Spleen (tissue), 11 donors: Measurements from ENCODE around the gene KLHL21. TPM values are rescaled to one million over a fixed set of nuclear protein-coding genes. Genes with fewer than 3 reads are reported as not detected.

ENCODE experiments used
- DNase-seq: peaks from one replicate; pipeline ENCODE4 v3.0.0-alpha.2; 2020
- H3K27ac ChIP-seq, 8 donors: fragments of 200-600 bp; sonication (generic) in 7 of 8; 1 replicate in 4 of 8; 2 replicates in 4 of 8; pipeline versions ENCODE4 v1.5.0 to v1.8.0; 2016 to 2021; ENCODE audit warnings: inconsistent platforms in 4 of 8, mild to moderate bottlenecking in 4 of 8, moderate library complexity in 1 of 8
- H3K27me3 ChIP-seq, 7 donors: fragments of 200-600 bp; sonication (generic) in 6 of 7; replicated peaks in 1 of 7; 1 replicate in 4 of 7; 2 replicates in 3 of 7; pipeline versions ENCODE4 v1.5.0 to v1.8.0; 2016 to 2021; ENCODE audit warnings: inconsistent platforms in 3 of 7, mild to moderate bottlenecking in 1 of 7
- H3K36me3 ChIP-seq, 6 donors: fragments of 200-600 bp; sonication (generic) in 5 of 6; 1 replicate in 4 of 6; 2 replicates in 2 of 6; pipeline versions ENCODE4 v1.5.0 to v1.8.0; 2016 to 2021; ENCODE audit warnings: inconsistent platforms in 2 of 6
- H3K4me1 ChIP-seq, 6 donors: fragments of 200-600 bp; sonication (generic) in 5 of 6; 1 replicate in 3 of 6; 2 replicates in 3 of 6; pipeline versions ENCODE4 v1.5.0 to v1.8.0; 2016 to 2021; ENCODE audit warnings: inconsistent platforms in 3 of 6
- H3K4me3 ChIP-seq, 8 donors: fragments of 200-600 bp; sonication (generic) in 7 of 8; 1 replicate in 4 of 8; 2 replicates in 4 of 8; pipeline versions ENCODE4 v1.5.0 to v1.8.0; 2016 to 2021; ENCODE audit warnings: inconsistent platforms in 4 of 8, mild to moderate bottlenecking in 4 of 8, moderate library complexity in 2 of 8
- H3K9me3 ChIP-seq, 8 donors: fragments of 200-600 bp; sonication (generic) in 7 of 8; 1 replicate in 4 of 8; 2 replicates in 4 of 8; pipeline versions ENCODE4 v1.5.0 to v1.8.0; 2016 to 2021; ENCODE audit warnings: inconsistent platforms in 4 of 8
- CTCF ChIP-seq, 11 experiments: fragments of 200-600 bp in 7 of 11; fragments of 450-650 bp in 4 of 11; sonication (generic) in 4 of 11; IDR thresholded peaks in 8 of 11; conservative IDR thresholded peaks in 3 of 11; 1 replicate in 7 of 11; 2 replicates in 4 of 11; pipeline versions ENCODE4 v1.4.0 to v1.8.0; 2016 to 2021; ENCODE audit warnings: antibody characterized with exemption in 11 of 11, inconsistent platforms in 4 of 11, mild to moderate bottlenecking in 1 of 11
- POLR2A ChIP-seq, 3 donors: fragments of 450-650 bp; IDR thresholded peaks; one replicate each; pipeline ENCODE4 v1.5.1; 2017; ENCODE audit warnings: antibody characterized with exemption in 3 of 3, mild to moderate bottlenecking in 1 of 3
- POLR2AphosphoS5 ChIP-seq, 3 donors: sonication (generic); formaldehyde crosslinking; IDR thresholded peaks; one replicate each; pipeline ENCODE4 v1.5.1; 2017; ENCODE audit warnings: antibody characterized with exemption in 3 of 3
- WGBS, 5 donors: extraction: QIAGEN DNeasy Blood & Tissue Kit in 3 of 5; methylation state at CpG; one replicate each; pipeline versions ENCODE4 v1.1.5 to v1.1.7; 2013 to 2018; 5-methylcytosine and 5-hydroxymethylcytosine counted together
- intact Hi-C: fragments of 100-400 bp; cut with DNase I; formaldehyde crosslinking; loops from one replicate; pipeline ENCODE4 v1.15.0; 2023; ENCODE audit warnings: low total_unique reads
- polyA plus RNA-seq, 3 donors: library from polyadenylated mRNA; stranded (reverse); fragments of 200-250 nt; gene quantifications; one replicate each; pipeline ENCODE4 v1.2.1, GENCODE V29; 2013
- total RNA-seq, 7 donors: library from RNA; depleted of rRNA in 3 of 7; stranded (reverse); fragments of >200 nt in 3 of 7; fragmentation: NEBNext Ultra II Directional in 4 of 7; extraction: Animal tissue kit (Norgen Biotek cat#: 25700) in 4 of 7; gene quantifications; one replicate each; pipeline versions ENCODE4 v1.1.0 to v1.2.1, GENCODE V29; 2016 to 2021
- donor health status: healthy with polysubstance abuse.
- donor health status: DM: no; HTN: no; CAD: no; lungs with moderate emphysema.
- donor health status: DM: no; HTN: no; CAD: no.
- donor health status: Bipolar disorder and iron deficiency.
- donor health status: healthy.
- donor health status: DM: no; HTN: no; CAD: no.
- donor health status: DM: yes; HTN: yes; CAD: no.

The KLHL21 gene
- total and polyA plus RNA-seq, 10 donors = 5.0 to 41.5 (median 22.4) TPM

GRCh38 chr1:6572653-6573383 is 29.9 kb downstream of the KLHL21 start:
- H3K4me1 ChIP-seq = no peaks in the 10 kb centered on the region
- no peaks in the 10 kb centered on the region for H3K36me3 ChIP-seq
- H3K27me3 ChIP-seq = no peaks in the 10 kb centered on the region
- H3K27ac ChIP-seq = no peak overlapping the region
- H3K9me3 ChIP-seq = peaks cover 0 to 7% (median 0%) of the 10 kb centered on the region in 8 donors
- intact Hi-C loops = loop anchor here (10.0 kb wide), 1 partner anchor 52 kb away; the partner anchor contains the start of gene THAP3
- H3K4me3 ChIP-seq = no peak overlapping the region
- no peak for DNase-seq
- 61 to 86% (median 81%) methylated on average over 12 of the region's 12 CpGs for WGBS, 5 donors
- TF ChIP-seq POLR2AphosphoS5 (IDR thresholded peaks at IDR 0.05) = no peak
- no peak for TF ChIP-seq POLR2A (IDR thresholded peaks at IDR 0.05)
- no peak for TF ChIP-seq CTCF (IDR thresholded peaks at IDR 0.05 in 8 of 11, conservative IDR thresholded peaks at IDR 0.05 in 3 of 11)

- 63 to 79% (median 71%) methylated on average over 5 of the region's 5 CpGs for WGBS, 5 donors
- Histone ChIP-seq H3K4me3 (no peak overlapping the region), H3K27ac (no peak overlapping the region), H3K9me3 (peaks cover 0 to 7% (median 0%) of the 10 kb centered on the region in 8 donors), H3K27me3 (no peaks in the 10 kb centered on the region), H3K36me3 (no peaks in the 10 kb centered on the region), H3K4me1 (no peaks in the 10 kb centered on the region)
- intact Hi-C loops = loop anchor here (10.0 kb wide), 1 partner anchor 54 kb away; the partner anchor contains the start of gene THAP3
- no peak for DNase-seq
- TF ChIP-seq POLR2A (IDR thresholded peaks at IDR 0.05) (no peak), CTCF (IDR thresholded peaks at IDR 0.05 in 8 of 11, conservative IDR thresholded peaks at IDR 0.05 in 3 of 11) (no peak), POLR2AphosphoS5 (IDR thresholded peaks at IDR 0.05) (no peak)
These were observed 31.7 kb downstream of the KLHL21 start for GRCh38 chr1:6570987-6571386.

GRCh38 chr1:6570100-6570499 is 32.6 kb downstream of the KLHL21 start:
- TF ChIP-seq POLR2AphosphoS5 (IDR thresholded peaks at IDR 0.05) (no peak), CTCF (IDR thresholded peaks at IDR 0.05 in 8 of 11, conservative IDR thresholded peaks at IDR 0.05 in 3 of 11) (no peak), POLR2A (IDR thresholded peaks at IDR 0.05) (no peak)
- Histone ChIP-seq H3K4me1 (no peaks in the 10 kb centered on the region), H3K4me3 (no peak overlapping the region), H3K36me3 (no peaks in the 10 kb centered on the region), H3K9me3 (peaks cover 0 to 7% (median 0%) of the 10 kb centered on the region in 8 donors), H3K27me3 (no peaks in the 10 kb centered on the region), H3K27ac (no peak overlapping the region)
- no peak for DNase-seq
- 73 to 83% (median 81%) methylated on average over 3 of the region's 3 CpGs for WGBS, 5 donors
- intact Hi-C loops = loop anchor here (10.0 kb wide), 1 partner anchor 55 kb away; the partner anchor contains the start of gene THAP3

- DNase-seq = no peak
- intact Hi-C loops = no loop called here
- H3K27ac ChIP-seq = no peak overlapping the region
- H3K36me3 ChIP-seq = no peaks in the 10 kb centered on the region
- 87 to 96% (median 94%) methylated on average over 11 of the region's 11 CpGs for WGBS, 5 donors
- H3K27me3 ChIP-seq = no peaks in the 10 kb centered on the region
- H3K9me3 ChIP-seq = peaks cover 0 to 7% (median 0%) of the 10 kb centered on the region in 8 donors
- TF ChIP-seq POLR2A (IDR thresholded peaks at IDR 0.05) (no peak), CTCF (IDR thresholded peaks at IDR 0.05 in 8 of 11, conservative IDR thresholded peaks at IDR 0.05 in 3 of 11) (no peak), POLR2AphosphoS5 (IDR thresholded peaks at IDR 0.05) (no peak)
- H3K4me3 ChIP-seq = no peak overlapping the region
- no peaks in the 10 kb centered on the region for H3K4me1 ChIP-seq
These were observed 33.6 kb downstream of the KLHL21 start for GRCh38 chr1:6569033-6569432.
